ENCODE measurements around the gene MBD1.

MBD1 gene

GRCh38 chr18:50287441-50288347 is 6.4 kb upstream of the MBD1 start, which contains the start of gene CXXC1:
TSS of gene CXXC1 (minus strand) at chr18:50287692. CDS start at chr18:50287589, 103 bp downstream.
- peak; percentile 40; the same call in 1 of the 2 replicates for TF ChIP-seq GABPA (IDR thresholded peaks at IDR 0.05; ENCODE audit: low read depth)
- peak; percentile 40 for TF ChIP-seq CTCF (IDR thresholded peaks at IDR 0.05; ENCODE audit: insufficient read depth, low read length)
- TF ChIP-seq SPI1 (IDR thresholded peaks at IDR 0.05; ENCODE audit: borderline replicate concordance, low read depth) = peak; percentile 58; the same call in 1 of the 2 replicates
- peak; percentile 81 for TF ChIP-seq POLR2AphosphoS5 (IDR thresholded peaks at IDR 0.05; ENCODE audit: low read depth)
- TF ChIP-seq, protein P1, sequence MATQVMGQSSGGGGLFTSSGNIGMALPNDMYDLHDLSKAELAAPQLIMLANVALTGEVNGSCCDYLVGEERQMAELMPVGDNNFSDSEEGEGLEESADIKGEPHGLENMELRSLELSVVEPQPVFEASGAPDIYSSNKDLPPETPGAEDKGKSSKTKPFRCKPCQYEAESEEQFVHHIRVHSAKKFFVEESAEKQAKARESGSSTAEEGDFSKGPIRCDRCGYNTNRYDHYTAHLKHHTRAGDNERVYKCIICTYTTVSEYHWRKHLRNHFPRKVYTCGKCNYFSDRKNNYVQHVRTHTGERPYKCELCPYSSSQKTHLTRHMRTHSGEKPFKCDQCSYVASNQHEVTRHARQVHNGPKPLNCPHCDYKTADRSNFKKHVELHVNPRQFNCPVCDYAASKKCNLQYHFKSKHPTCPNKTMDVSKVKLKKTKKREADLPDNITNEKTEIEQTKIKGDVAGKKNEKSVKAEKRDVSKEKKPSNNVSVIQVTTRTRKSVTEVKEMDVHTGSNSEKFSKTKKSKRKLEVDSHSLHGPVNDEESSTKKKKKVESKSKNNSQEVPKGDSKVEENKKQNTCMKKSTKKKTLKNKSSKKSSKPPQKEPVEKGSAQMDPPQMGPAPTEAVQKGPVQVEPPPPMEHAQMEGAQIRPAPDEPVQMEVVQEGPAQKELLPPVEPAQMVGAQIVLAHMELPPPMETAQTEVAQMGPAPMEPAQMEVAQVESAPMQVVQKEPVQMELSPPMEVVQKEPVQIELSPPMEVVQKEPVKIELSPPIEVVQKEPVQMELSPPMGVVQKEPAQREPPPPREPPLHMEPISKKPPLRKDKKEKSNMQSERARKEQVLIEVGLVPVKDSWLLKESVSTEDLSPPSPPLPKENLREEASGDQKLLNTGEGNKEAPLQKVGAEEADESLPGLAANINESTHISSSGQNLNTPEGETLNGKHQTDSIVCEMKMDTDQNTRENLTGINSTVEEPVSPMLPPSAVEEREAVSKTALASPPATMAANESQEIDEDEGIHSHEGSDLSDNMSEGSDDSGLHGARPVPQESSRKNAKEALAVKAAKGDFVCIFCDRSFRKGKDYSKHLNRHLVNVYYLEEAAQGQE (IDR thresholded peaks at IDR 0.05; ENCODE audit: insufficient replicate concordance, low read depth) = no peak
- peak within 1 kb of the TSS; percentile 86 for H3K27ac ChIP-seq (replicated peaks)
- DNase-seq (ENCODE audit: low read depth in 1 of 2, low spot score in 1 of 2) = peak; percentile 100
- H3K27me3 ChIP-seq (ENCODE audit: insufficient read depth, poor library complexity, severe bottlenecking) = no peaks in the 10 kb centered on the region
- H3K4me3 ChIP-seq (replicated peaks; ENCODE audit: insufficient read depth, low read length) = peak within 1 kb of the TSS; percentile 85

- peak in 1 of 2 experiments; percentile 43 for DNase-seq (ENCODE audit: low read depth in 1 of 2, low spot score in 1 of 2)
- peak overlapping the region; percentile 86 for H3K27ac ChIP-seq (replicated peaks)
- peak overlapping the region; percentile 85 for H3K4me3 ChIP-seq (replicated peaks; ENCODE audit: insufficient read depth, low read length)
- TF ChIP-seq CTCF (IDR thresholded peaks at IDR 0.05; ENCODE audit: insufficient read depth, low read length) = no peak
- no peak for TF ChIP-seq GABPA (IDR thresholded peaks at IDR 0.05; ENCODE audit: low read depth)
- TF ChIP-seq, protein P1 (IDR thresholded peaks at IDR 0.05; ENCODE audit: insufficient replicate concordance, low read depth) = no peak
- no peak for TF ChIP-seq POLR2AphosphoS5 (IDR thresholded peaks at IDR 0.05; ENCODE audit: low read depth)
- TF ChIP-seq SPI1 (IDR thresholded peaks at IDR 0.05; ENCODE audit: borderline replicate concordance, low read depth) = no peak
- H3K27me3 ChIP-seq (ENCODE audit: insufficient read depth, poor library complexity, severe bottlenecking) = no peaks in the 10 kb centered on the region
Measured at GRCh38 chr18:50287028-50287440, 5.7 kb upstream of the MBD1 start.

- peak overlapping the region; percentile 85 for H3K4me3 ChIP-seq (replicated peaks; ENCODE audit: insufficient read depth, low read length)
- no peaks in the 10 kb centered on the region for H3K27me3 ChIP-seq (ENCODE audit: insufficient read depth, poor library complexity, severe bottlenecking)
- TF ChIP-seq SPI1 (IDR thresholded peaks at IDR 0.05; ENCODE audit: borderline replicate concordance, low read depth) (no peak), CTCF (IDR thresholded peaks at IDR 0.05; ENCODE audit: insufficient read depth, low read length) (no peak), GABPA (IDR thresholded peaks at IDR 0.05; ENCODE audit: low read depth) (no peak), POLR2AphosphoS5 (IDR thresholded peaks at IDR 0.05; ENCODE audit: low read depth) (no peak)
- TF ChIP-seq, protein P1 (IDR thresholded peaks at IDR 0.05; ENCODE audit: insufficient replicate concordance, low read depth) = no peak
- H3K27ac ChIP-seq (replicated peaks) = peak overlapping the region; percentile 86
- no peak for DNase-seq (ENCODE audit: low read depth in 1 of 2, low spot score in 1 of 2)
Measured at GRCh38 chr18:50286391-50287027, 5.2 kb upstream of the MBD1 start.

Measured in HL-60 (cell line).